OCI-LY3 (cell line): Measurements from ENCODE around the gene CNOT3.

Experiments used
- H2AFZ ChIP-seq: fragments of 200-600, 300-600 bp; shearing (Covaris generic); 2 replicates; pipeline ENCODE4 v1.6.0; 2014; ENCODE audit warnings: antibody characterized with exemption, low read depth, low read length
- H3K27ac ChIP-seq: fragments of 200-600, 300-600 bp; sonication (generic); 2 replicates; pipeline ENCODE4 v1.5.1; 2014; ENCODE audit warnings: mild to moderate bottlenecking, low read length, moderate library complexity, mixed read lengths
- H3K27me3 ChIP-seq: fragments of 200-600, 300-600 bp; sonication (generic); 2 replicates; pipeline ENCODE4 v1.6.1; 2014; ENCODE audit warnings: low read depth, low read length, mixed read lengths
- H3K36me3 ChIP-seq: fragments of 200-600, 300-600 bp; sonication (generic); replicated peaks from 2 replicates; pipeline ENCODE3; 2014; ENCODE audit warnings: low read depth, low read length, mixed read lengths
- H3K4me1 ChIP-seq: fragments of 300-600, 200-600 bp; sonication (generic); 2 replicates; pipeline ENCODE4 v1.6.1; 2014; ENCODE audit warnings: low read length, mixed read lengths
- H3K4me2 ChIP-seq: fragments of 200-600, 300-600 bp; sonication (generic); 2 replicates; pipeline ENCODE4 v1.6.1; 2014; ENCODE audit warnings: low read length, mixed read lengths
- H3K4me3 ChIP-seq: fragments of 300-600, 200-600 bp; sonication (generic); 2 replicates; pipeline ENCODE4 v1.5.1; 2014; ENCODE audit warnings: antibody characterized with exemption, mild to moderate bottlenecking, low read length, moderate library complexity
- H3K79me2 ChIP-seq: fragments of 300-600, 200-600 bp; shearing (Covaris generic); 2 replicates; pipeline ENCODE4 v1.6.1; 2014; ENCODE audit warnings: mild to moderate bottlenecking, low read length, mixed read lengths
- H3K9ac ChIP-seq: fragments of 300-600, 200-600 bp; shearing (Covaris generic); 2 replicates; pipeline ENCODE4 v1.6.0; 2014; ENCODE audit warnings: mild to moderate bottlenecking, low read length, moderate library complexity
- H3K9me3 ChIP-seq: fragments of 200-600, 300-600 bp; shearing (Covaris generic); 2 replicates; pipeline ENCODE4 v1.6.1; 2014; ENCODE audit warnings: low read length, mixed read lengths; ENCODE audit not compliant: insufficient read depth
- H4K20me1 ChIP-seq: fragments of 200-600, 300-600 bp; sonication (generic); 2 replicates; pipeline ENCODE4 v1.6.1; 2016; ENCODE audit warnings: low read length, mixed read lengths; ENCODE audit not compliant: insufficient read depth
- CTCF ChIP-seq: fragments of 200-600, 300-600 bp; sonication (generic); IDR thresholded peaks from 2 replicates; pipeline ENCODE4 v1.5.1; 2014; ENCODE audit warnings: antibody characterized with exemption, low read length, low read depth
- EZH2phosphoT487 ChIP-seq: fragments of 200-600 bp; shearing (Covaris generic); IDR thresholded peaks from 2 replicates; pipeline ENCODE4 v1.6.1; 2018; ENCODE audit warnings: antibody characterized with exemption, mixed run types, low read depth

The CNOT3 gene

GRCh38 chr19:54154603-54155345, 17.2 kb downstream of the CNOT3 start:
- no peak overlapping the region for H3K27ac ChIP-seq
- no peak overlapping the region for H3K9ac ChIP-seq

GRCh38 chr19:54155694-54156093, 18.1 kb downstream of the CNOT3 start:
- TF ChIP-seq EZH2phosphoT487, result no peak
- TF ChIP-seq CTCF, result no peak
- H3K27me3 ChIP-seq, result no peaks in the 10 kb centered on the region

More at GRCh38 chr19:54154603-54155345, 17.2 kb downstream of the CNOT3 start:
- peaks cover 10% of the 10 kb centered on the region for H3K79me2 ChIP-seq
- no peaks in the 10 kb centered on the region for H4K20me1 ChIP-seq
- H3K4me3 ChIP-seq, result no peak overlapping the region
- no peak for TF ChIP-seq CTCF
- TF ChIP-seq EZH2phosphoT487, result no peak
- H3K36me3 ChIP-seq, result peaks cover 68% of the 10 kb centered on the region
- H3K27me3 ChIP-seq, result no peaks in the 10 kb centered on the region
- H2AFZ ChIP-seq, result no peak overlapping the region
- H3K4me2 ChIP-seq, result no peak overlapping the region
- no peaks in the 10 kb centered on the region for H3K9me3 ChIP-seq
- H3K4me1 ChIP-seq, result peaks cover 11% of the 10 kb centered on the region

GRCh38 chr19:54156490-54156889, 18.9 kb downstream of the CNOT3 start:
- TF ChIP-seq EZH2phosphoT487 (no peak), CTCF (no peak)
- no peaks in the 10 kb centered on the region for H4K20me1 ChIP-seq
- H3K36me3 ChIP-seq, result peaks cover 55% of the 10 kb centered on the region

More at GRCh38 chr19:54155694-54156093, 18.1 kb downstream of the CNOT3 start:
- peaks cover 14% of the 10 kb centered on the region for H3K79me2 ChIP-seq
- no peaks in the 10 kb centered on the region for H3K9me3 ChIP-seq
- H3K36me3 ChIP-seq, result peaks cover 60% of the 10 kb centered on the region
- no peak overlapping the region for H2AFZ ChIP-seq
- no peak overlapping the region for H3K9ac ChIP-seq
- no peak overlapping the region for H3K4me3 ChIP-seq
- no peak overlapping the region for H3K4me2 ChIP-seq
- peaks cover 15% of the 10 kb centered on the region for H3K4me1 ChIP-seq
- H3K27ac ChIP-seq, result no peak overlapping the region
- H4K20me1 ChIP-seq, result no peaks in the 10 kb centered on the region

GRCh38 chr19:54156953-54157352, 19.4 kb downstream of the CNOT3 start:
- Histone ChIP-seq H3K4me3 (no peak overlapping the region), H4K20me1 (no peaks in the 10 kb centered on the region), H3K27ac (no peak overlapping the region), H3K9ac (no peak overlapping the region), H3K27me3 (no peaks in the 10 kb centered on the region), H3K9me3 (no peaks in the 10 kb centered on the region), H3K4me1 (peaks cover 18% of the 10 kb centered on the region), H3K79me2 (peaks cover 18% of the 10 kb centered on the region), H3K4me2 (no peak overlapping the region), H2AFZ (no peak overlapping the region), H3K36me3 (peaks cover 50% of the 10 kb centered on the region)
- no peak for TF ChIP-seq CTCF
- TF ChIP-seq EZH2phosphoT487, result no peak

More at GRCh38 chr19:54156490-54156889, 18.9 kb downstream of the CNOT3 start:
- no peak overlapping the region for H3K4me2 ChIP-seq
- peaks cover 18% of the 10 kb centered on the region for H3K4me1 ChIP-seq
- no peaks in the 10 kb centered on the region for H3K27me3 ChIP-seq
- no peaks in the 10 kb centered on the region for H3K9me3 ChIP-seq
- no peak overlapping the region for H2AFZ ChIP-seq
- no peak overlapping the region for H3K4me3 ChIP-seq
- peaks cover 18% of the 10 kb centered on the region for H3K79me2 ChIP-seq
- no peak overlapping the region for H3K9ac ChIP-seq
- no peak overlapping the region for H3K27ac ChIP-seq
